Lower lobe of right lung (tissue), 2 donors: ENCODE results near the gene FNDC4. TPM values are rescaled to one million over a fixed set of nuclear protein-coding genes. Genes with fewer than 3 reads are reported as not detected.

Experiments used
- ATAC-seq, 2 donors: fragments of 200-7000 bp; cut with Tn5 transposase; one replicate each; pipeline ENCODE4 v1.9.1; 2020 to 2022; ENCODE audit warnings: mild to moderate bottlenecking in 2 of 2, moderate library complexity in 2 of 2
- DNase-seq: peaks from one replicate; pipeline ENCODE4 v3.0.0-alpha.2; 2020
- H3K27ac ChIP-seq: fragments of 200-600 bp; one replicate; pipeline ENCODE4 v1.8.0; 2022
- H3K27me3 ChIP-seq: fragments of 200-600 bp; one replicate; pipeline ENCODE4 v1.8.0; 2022; ENCODE audit warnings: low read depth
- H3K36me3 ChIP-seq: fragments of 200-600 bp; one replicate; pipeline ENCODE4 v1.8.0; 2022; ENCODE audit warnings: mild to moderate bottlenecking
- H3K4me1 ChIP-seq: fragments of 200-600 bp; one replicate; pipeline ENCODE4 v1.8.0; 2022
- H3K4me3 ChIP-seq: fragments of 200-600 bp; one replicate; pipeline ENCODE4 v1.8.0; 2022; ENCODE audit warnings: mild to moderate bottlenecking
- H3K9me3 ChIP-seq: fragments of 200-600 bp; one replicate; pipeline ENCODE4 v1.8.0; 2022
- intact Hi-C: fragments of 100-400 bp; cut with DNase I; formaldehyde crosslinking; loops from one replicate; pipeline ENCODE4 v1.11.0; 2022
- total RNA-seq: library from RNA; stranded (reverse); fragmentation: NEBNext Ultra II Directional; extraction: Animal tissue kit (Norgen Biotek cat#: 25700); gene quantifications from one replicate; pipeline ENCODE4 v1.2.1, GENCODE V29; 2021
- TF ChIP-seq, protein P1 (sequence below): fragments of 200-600 bp; IDR thresholded peaks from one replicate; pipeline ENCODE4 v1.8.0; 2022; ENCODE audit warnings: antibody characterized with exemption, mild to moderate bottlenecking
- donor health status: DM: no; HTN: yes; CAD: no; lungs with severe emphysema.

The FNDC4 gene
- total RNA-seq, 1 donor from 2014 or later: 1.6 TPM

DNA sequence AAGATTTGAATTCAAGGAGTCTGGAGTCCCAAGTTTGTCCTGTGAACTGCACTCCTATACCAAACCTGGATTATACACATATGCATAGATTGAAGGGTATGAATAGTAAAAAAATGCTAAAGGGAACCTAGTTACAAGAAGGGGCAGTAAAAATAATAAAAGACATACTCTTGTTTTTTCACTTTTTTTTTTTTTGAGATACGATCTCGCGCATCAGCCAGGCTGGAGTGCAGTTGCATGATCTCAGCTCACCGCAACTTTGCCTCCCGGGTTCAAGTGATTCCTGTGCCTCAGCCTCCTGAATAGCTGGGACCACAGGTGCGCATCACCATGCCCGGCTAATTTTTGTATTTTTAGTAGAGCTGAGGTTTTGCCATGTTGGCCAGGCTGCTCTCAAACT lies 30.6 kb downstream of the FNDC4 start:
- H3K4me3 ChIP-seq: no peak overlapping the region
- peaks cover 22% of the 10 kb centered on the region for H3K36me3 ChIP-seq
- intact Hi-C loops: no loop called here
- no peak overlapping the region for H3K27ac ChIP-seq
- ATAC-seq: no peak
- TF ChIP-seq, protein P1, sequence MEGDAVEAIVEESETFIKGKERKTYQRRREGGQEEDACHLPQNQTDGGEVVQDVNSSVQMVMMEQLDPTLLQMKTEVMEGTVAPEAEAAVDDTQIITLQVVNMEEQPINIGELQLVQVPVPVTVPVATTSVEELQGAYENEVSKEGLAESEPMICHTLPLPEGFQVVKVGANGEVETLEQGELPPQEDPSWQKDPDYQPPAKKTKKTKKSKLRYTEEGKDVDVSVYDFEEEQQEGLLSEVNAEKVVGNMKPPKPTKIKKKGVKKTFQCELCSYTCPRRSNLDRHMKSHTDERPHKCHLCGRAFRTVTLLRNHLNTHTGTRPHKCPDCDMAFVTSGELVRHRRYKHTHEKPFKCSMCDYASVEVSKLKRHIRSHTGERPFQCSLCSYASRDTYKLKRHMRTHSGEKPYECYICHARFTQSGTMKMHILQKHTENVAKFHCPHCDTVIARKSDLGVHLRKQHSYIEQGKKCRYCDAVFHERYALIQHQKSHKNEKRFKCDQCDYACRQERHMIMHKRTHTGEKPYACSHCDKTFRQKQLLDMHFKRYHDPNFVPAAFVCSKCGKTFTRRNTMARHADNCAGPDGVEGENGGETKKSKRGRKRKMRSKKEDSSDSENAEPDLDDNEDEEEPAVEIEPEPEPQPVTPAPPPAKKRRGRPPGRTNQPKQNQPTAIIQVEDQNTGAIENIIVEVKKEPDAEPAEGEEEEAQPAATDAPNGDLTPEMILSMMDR: no peak
- DNase-seq: no peak
- no peaks in the 10 kb centered on the region for H3K27me3 ChIP-seq
- H3K9me3 ChIP-seq: no peaks in the 10 kb centered on the region
- no peaks in the 10 kb centered on the region for H3K4me1 ChIP-seq

DNA sequence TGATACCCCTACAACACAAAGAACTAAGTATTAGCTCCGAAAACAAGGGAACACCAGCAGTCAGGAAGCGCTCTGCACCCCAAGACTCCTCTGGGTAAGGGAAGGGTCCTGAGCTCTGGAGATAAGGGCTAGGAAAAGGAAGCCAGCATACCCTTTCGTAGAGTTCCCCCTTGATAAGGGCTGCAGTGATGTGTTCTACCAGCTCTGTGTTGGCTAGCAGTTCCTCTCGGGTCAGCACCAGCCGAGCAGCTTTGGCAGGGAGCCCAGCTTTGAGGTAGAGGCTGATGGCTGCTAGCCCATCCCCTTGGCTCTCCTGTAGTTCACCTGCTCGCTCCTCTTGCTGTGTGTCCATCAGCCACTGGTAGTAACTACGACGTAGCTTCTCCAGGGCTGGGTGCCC lies 33.9 kb downstream of the FNDC4 start:
- Histone ChIP-seq H3K27ac (no peak overlapping the region), H3K9me3 (no peaks in the 10 kb centered on the region), H3K27me3 (no peaks in the 10 kb centered on the region), H3K4me3 (no peak overlapping the region), H3K36me3 (peaks cover 51% of the 10 kb centered on the region), H3K4me1 (no peaks in the 10 kb centered on the region)
- DNase-seq (no peak), ATAC-seq (no peak)
- TF ChIP-seq, protein P1: no peak
- intact Hi-C loops: no loop called here

DNA sequence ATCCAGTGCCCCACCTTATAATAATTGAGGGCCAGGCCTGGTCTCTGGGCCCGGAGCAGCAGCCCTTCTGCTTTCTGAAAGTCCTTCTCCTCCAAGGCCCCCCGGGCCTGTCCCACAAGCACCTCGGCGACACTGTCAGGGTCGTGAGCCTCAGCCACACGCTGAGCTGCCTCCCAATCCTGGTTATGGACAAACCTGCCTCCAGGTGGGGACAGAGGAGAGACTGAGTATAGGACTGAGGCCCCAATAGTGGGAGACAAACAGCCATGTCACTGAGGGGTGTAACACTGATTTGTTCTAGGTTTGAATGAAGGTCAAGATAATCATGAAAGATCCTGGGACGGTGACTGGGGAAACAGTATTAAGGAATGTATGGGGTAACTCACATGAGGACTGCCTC lies 41.0 kb downstream of the FNDC4 start:
- ATAC-seq: no peak

DNA sequence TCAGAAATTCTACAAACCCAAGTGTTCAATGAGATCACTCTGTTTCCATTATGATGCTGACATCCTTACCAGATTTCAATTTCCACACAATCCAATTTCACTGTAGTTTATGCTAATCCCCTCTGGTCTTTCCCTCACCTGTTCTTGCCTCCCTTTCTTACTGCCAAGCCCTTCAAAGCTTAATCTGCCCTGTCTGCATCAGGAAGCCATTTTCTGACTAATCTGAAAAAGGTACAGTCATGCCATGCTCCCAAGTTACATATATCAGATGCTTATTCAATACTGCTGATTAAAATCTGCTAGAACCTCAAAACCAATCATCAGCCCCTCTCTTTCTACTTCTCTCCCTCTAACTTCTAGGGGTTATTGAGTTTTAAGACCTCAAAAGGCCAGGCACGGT lies 43.9 kb downstream of the FNDC4 start:
- no peak for DNase-seq
- Histone ChIP-seq H3K36me3 (peaks cover 81% of the 10 kb centered on the region), H3K4me1 (no peaks in the 10 kb centered on the region), H3K27ac (no peak overlapping the region), H3K9me3 (no peaks in the 10 kb centered on the region), H3K4me3 (no peak overlapping the region), H3K27me3 (no peaks in the 10 kb centered on the region)
- no peak for ATAC-seq
- TF ChIP-seq, protein P1: no peak
- intact Hi-C loops: no loop called here

More for the DNA sequence above, 41.0 kb downstream of the FNDC4 start:
- no peak for DNase-seq
- intact Hi-C loops: no loop called here
- TF ChIP-seq, protein P1: no peak
- Histone ChIP-seq H3K9me3 (no peaks in the 10 kb centered on the region), H3K4me1 (no peaks in the 10 kb centered on the region), H3K4me3 (no peak overlapping the region), H3K27me3 (no peaks in the 10 kb centered on the region), H3K27ac (no peak overlapping the region), H3K36me3 (peaks cover 89% of the 10 kb centered on the region)

DNA sequence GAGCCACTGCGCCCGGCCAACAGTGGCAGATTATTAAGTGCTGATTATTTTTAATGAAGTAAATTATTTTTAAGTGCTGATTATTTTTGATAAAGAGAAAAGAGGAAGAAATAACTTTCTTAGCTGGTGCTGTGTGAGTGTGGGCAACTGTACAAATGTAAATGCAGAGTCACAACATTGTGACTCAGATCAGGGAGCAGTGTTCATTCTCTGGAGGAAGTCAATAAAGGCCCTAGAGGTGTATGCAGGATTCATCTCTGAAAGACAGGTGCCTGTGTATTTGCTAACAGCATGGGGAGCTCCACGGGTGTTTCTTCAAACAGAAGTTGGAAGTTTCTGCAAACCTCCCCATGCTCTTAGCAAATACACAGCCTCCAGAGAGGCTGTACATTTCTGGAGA lies 46.6 kb downstream of the FNDC4 start:
- no peak for ATAC-seq
- no peaks in the 10 kb centered on the region for H3K9me3 ChIP-seq
- intact Hi-C loops: no loop called here
- no peak for DNase-seq
- H3K36me3 ChIP-seq: peaks cover 72% of the 10 kb centered on the region
- TF ChIP-seq, protein P1: no peak
- no peaks in the 10 kb centered on the region for H3K4me1 ChIP-seq
- no peaks in the 10 kb centered on the region for H3K27me3 ChIP-seq
- H3K4me3 ChIP-seq: no peak overlapping the region
- no peak overlapping the region for H3K27ac ChIP-seq

DNA sequence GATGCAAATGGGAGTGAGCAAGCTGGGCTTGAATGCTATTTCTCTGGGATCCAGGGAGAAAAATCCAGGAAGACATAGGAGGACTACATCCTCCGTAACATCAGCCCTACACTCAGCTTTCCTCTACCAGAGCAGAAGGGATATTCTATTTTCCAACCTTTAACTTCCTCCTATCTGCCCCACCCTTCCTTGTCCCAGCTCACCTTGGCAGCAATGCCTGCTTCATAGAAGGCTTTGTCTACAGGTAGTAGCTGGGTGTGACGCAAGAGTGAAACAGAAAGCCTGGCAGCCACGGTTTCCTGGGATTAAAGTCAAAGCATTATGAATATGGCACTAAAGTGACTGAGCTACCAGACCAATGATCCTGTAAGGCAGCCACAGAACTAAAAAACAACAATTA lies 48.9 kb downstream of the FNDC4 start:
- peaks cover 64% of the 10 kb centered on the region for H3K36me3 ChIP-seq
- peak; percentile 78 for DNase-seq
- TF ChIP-seq, protein P1: no peak

More for the DNA sequence above, 48.9 kb downstream of the FNDC4 start:
- Histone ChIP-seq H3K27me3 (no peaks in the 10 kb centered on the region), H3K27ac (peak overlapping the region; percentile 71), H3K9me3 (no peaks in the 10 kb centered on the region), H3K4me3 (no peak overlapping the region), H3K4me1 (no peaks in the 10 kb centered on the region)
- intact Hi-C loops: no loop called here
- ATAC-seq: peak; percentile 69 to 72
